Activated CD4-positive, alpha-beta T cell treated with anti-CD3 and anti-CD28 coated beads, Interleukin-2, amount 50 U/mL, for 4 hours (primary cell): ENCODE results near the gene DOK5.

Experiments used
- DNase-seq, 2 experiments: peaks; one replicate each; pipeline ENCODE4 v3.0.0-alpha.2; 2020

The DOK5 gene

DNA sequence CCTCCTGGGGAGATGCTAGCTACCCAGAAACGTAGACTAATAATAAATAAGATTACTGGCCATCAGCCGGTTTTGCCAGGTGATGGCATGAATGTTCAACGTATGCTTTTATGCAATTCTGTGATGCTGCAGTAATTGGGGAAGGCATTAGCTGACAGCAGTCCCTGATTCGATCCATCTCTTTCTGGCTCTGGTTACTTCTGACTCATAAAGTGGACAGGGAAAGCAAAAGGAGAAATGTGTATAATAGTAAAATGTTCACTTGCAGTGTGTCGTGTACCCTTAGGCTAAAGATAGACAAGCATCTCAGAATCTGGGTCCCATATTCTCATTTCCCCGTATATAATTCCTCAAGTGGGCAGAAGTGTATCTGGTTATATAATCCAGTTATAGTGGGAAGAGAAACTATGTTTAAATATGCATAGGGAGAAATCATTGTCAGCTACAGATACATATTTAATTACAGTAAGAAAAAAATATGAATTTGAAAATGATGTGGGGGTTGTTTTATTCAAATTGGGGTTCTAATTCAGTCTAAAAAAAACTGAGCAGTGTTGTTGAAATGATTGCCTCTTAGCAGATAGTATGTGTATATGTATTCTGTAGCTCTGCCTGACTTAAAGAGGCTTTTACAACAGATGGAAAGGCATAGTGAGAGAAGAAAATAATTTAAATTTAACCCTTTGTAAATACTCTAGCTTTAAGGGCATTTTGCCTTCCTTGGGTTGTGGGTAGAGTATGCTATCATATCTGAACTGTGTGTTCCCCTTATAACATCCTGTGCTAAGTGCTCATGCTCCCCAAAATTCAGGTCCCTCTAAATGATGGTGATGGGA, 40.6 kb downstream of the DOK5 start:
- DNase-seq, result no peak

DNA sequence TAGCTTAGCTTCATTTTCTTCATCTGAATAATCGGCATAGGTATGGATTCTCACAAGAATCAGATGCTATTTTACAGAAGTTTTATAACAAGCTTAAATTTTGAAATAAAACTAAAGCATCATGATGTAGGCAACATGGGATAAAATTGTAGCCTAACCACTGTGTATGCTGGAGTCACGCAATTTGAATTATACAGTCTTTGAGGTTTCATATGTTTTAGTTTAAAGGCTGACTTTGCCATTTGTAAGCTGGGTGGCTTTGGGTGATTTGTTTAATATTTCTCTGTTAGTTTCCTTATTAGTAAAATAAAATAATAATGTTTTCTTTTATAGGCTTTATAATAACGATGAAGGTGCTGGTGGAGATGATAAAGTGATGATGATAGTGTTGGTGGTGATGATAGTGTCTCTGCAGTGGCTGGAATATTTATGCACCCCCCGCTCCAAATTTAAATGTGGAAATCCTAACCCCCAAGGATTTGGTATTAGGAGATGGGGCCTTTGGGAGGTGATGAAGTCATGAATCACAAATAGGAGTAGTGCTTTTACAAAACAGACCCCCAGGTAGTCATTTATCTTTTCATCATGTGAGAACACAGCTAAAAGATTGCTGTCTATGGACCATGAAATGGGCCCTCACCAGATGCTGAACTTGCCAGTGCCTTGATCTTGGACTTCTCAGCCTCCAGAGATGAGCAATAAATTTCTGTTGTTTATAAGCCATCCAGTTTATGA, 42.0 kb downstream of the DOK5 start:
- DNase-seq, result no peak

GRCh38 chr20:54524849-54525248, 49.5 kb downstream of the DOK5 start:
- DNase-seq, result no peak

DNA sequence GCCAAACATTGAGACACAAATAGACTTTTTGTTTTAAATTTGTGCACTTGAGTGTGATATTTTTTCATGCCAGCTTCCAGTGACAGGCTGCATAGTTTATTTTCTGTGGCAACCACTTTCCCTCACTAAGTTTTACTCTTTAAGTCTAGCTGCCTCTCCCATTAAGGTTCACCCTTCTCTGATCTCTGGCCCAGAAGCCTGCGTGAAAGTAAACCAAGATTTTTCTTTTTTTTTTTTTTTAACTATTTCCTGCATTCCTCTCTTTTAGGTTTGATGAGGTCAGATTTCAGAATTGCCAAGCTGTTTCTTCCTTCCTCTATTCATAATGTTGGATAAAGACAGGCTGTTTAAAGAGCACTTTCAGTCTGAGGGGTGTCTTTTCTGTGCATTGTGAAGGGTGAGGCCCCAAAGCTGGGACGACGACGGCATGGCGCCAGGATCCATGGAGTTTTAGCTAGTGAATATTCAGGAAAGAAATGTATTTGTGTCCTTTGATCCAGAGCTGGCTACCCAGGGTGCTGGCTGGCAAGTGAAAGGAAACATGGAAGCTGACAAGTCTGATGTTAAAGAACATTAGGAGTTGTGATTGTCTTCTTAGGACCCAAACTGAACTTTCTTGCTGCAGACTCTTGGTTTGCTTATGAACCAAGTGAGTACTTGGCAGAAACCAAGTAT, 50.7 kb downstream of the DOK5 start:
- no peak for DNase-seq

DNA sequence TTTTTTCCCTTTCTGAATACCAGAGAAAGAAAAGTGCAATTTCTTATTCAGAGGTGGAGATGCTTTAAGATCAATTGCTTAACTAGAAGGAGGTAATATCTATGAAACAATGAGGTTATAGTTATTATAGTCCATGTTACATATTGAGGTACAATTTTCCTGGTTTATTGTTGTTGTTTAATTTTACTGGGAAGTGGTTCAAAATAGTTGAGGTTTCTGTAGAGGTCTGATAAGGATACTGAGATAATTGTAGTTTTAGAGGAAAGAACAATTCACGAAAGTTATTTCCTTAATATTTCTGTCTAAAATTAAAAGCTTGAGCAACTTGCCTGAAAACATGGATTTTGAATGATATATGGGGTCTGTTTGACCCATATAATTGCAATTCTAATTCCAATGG, 51.4 kb downstream of the DOK5 start:
- DNase-seq, result no peak

- DNase-seq, result no peak
Observed at GRCh38 chr20:54532573-54532972, 57.2 kb downstream of the DOK5 start.

DNA sequence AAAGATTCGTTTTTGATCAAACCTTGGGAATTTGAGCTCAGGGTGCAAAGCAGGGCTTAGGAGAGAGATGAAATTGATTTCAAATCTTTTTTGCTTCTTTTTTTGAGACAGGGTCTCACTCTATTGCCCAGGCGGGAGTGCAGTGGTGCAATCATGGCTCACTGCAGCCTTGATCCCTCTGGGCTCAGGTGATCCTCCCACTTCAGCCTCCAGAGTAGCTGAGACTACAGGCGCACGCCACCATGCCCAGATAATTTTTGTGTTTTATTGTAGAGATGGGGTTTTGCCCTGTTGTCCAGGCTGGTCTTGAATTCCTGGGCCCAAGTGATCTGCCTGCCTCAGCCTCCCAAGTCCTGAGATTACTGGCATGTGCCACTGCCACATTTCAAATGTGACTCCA, 58.7 kb downstream of the DOK5 start:
- no peak for DNase-seq

DNA sequence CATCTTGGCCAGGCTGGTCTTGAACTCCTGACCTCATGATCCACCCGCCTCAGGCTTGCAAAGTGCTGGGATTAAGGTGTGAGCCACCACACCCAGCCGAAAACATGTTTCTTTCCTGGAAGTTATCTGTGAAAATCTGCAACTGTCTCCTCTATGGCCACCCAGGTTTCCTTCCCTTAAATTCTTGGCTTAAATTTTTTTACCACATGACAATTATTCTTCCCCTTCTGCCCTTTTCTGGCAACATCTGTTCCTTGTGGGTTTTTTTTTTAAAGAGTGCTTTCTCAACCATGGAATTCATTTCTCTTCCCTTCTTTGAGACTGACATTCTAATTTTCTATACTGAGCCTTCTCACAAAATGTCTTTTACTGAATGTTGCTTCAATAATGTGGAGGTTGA, 59.6 kb downstream of the DOK5 start:
- DNase-seq, result no peak

DNA sequence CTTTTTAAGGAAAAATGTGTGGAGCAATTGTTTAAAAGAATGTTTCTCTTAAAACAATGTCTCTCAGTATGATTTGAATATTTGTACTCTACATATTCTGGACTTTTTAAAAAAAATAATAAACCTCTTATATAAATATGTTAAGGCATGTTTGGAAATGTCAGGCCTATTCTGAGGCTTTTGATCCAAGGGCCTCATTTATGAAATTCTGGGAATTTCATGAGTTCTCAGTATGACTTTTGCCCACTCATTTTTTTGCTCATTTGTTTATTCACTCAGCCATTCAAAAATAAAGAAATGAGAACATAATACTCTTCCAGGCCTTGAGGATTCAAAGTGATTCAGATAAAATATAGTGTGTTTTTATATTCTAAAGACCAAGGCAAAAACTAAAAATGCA, 60.4 kb downstream of the DOK5 start:
- DNase-seq, result no peak

- no peak for DNase-seq
Observed at GRCh38 chr20:54539521-54540046, 64.2 kb downstream of the DOK5 start.

- DNase-seq, result no peak
Observed at GRCh38 chr20:54543369-54543768, 68.0 kb downstream of the DOK5 start.

- no peak for DNase-seq
Observed at GRCh38 chr20:54545676-54546358, 70.4 kb downstream of the DOK5 start.

DNA sequence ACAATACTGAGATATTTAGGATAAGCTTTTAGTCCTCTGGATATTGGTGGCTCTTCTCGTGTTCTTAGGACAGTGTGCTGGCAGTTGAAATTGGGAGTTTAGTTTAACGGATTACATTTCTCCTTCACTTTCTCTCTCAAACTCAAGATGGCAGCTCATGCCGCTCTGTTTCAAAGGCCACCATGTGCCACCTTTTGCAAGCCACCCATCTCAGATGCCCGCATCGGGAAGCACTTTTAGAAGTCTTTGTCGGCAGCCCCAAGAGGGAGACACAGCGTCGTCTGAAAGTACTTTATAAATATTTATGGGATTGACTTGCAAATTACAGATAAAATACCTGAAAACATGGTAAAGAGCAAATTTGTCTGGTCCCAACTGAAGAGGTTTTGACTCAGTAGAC, 73.5 kb downstream of the DOK5 start:
- DNase-seq, result no peak

DNA sequence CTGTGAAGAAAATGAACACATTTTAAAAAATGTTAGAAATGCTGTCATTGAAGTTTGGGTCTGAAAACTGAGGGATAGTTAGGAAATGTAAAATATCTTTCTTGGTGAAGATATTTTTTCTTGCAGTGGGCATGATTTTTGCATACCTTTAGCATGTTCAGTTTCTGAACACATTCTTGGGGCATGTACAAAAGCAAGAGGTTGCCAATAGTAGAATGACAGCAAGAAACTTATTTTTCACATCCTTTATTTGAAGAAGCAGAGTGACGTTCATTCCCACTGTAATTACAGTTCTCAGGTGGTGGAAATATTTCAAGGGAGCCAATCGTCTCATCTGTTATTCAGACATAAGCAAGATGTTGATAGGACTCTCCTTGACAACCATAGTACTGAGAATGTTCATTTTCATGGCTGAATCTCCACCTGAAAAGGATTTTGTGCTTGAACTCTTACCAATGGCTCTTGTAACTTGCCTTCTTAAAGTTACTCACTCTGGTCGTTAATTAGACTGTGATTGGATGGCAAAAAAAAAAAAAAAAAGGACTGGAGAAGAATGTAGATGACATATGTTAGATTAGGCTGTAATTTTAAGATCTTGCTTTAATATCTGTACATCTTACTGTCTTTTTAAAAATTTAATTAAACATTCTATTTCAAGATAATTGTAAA, 74.4 kb downstream of the DOK5 start:
- DNase-seq, result no peak

- DNase-seq, result no peak
Observed at GRCh38 chr20:54550776-54551396, 75.5 kb downstream of the DOK5 start.

GRCh38 chr20:54554006-54554405, 78.6 kb downstream of the DOK5 start:
- no peak for DNase-seq

GRCh38 chr20:54555150-54555549, 79.8 kb downstream of the DOK5 start:
- no peak for DNase-seq

GRCh38 chr20:54556406-54556805, 81.0 kb downstream of the DOK5 start:
- no peak for DNase-seq

GRCh38 chr20:54557806-54558590, 82.6 kb downstream of the DOK5 start:
- DNase-seq, result no peak

DNA sequence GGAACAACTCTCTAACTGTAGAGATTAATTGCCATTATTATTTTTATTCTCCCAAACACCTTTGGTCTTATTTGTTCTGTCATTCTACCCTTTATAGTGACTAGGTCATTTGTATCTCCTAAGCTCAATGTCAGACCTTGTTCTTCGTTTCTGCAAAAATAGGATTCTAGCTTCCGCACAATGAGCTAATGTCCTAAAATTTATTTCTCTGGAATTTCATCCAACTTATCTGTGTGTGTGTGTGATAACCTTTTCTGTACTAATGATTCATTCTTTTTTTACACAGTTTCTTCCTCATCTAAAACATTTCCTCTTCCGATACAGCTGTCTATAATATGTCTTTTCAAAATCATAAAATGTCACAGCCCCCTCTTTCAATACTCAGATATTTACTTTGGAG, 84.5 kb downstream of the DOK5 start:
- no peak for DNase-seq

GRCh38 chr20:54560357-54560756, 85.0 kb downstream of the DOK5 start:
- DNase-seq, result no peak
